Superior temporal gyrus (tissue), 1 donor: ENCODE results near the gene CRYL1.

Experiments
- DNase-seq: peaks from one replicate; pipeline ENCODE4 v3.0.0-alpha.2; 2016; ENCODE audit errors: extremely low spot score

The CRYL1 gene

DNA sequence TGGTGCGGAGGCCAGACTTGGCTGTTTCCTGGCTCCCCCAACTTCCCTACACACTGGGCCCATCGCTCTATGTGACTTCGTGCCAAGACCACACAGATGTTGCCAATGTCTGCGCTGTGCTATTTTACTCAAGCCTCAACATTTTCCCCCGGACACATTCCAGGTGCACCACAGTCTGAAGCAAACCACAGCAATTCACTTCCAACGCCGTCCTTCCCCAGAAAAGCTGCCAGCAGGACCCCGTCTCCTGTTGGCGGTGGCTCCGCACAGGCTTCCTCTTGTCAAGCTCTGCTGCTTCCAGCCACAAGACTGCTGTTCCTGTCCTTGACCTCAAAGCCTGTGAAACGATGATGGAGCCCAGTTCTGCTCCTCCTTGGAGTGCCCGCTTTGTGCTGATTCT lies 100.7 kb downstream of the CRYL1 start:
- no peak for DNase-seq

DNA sequence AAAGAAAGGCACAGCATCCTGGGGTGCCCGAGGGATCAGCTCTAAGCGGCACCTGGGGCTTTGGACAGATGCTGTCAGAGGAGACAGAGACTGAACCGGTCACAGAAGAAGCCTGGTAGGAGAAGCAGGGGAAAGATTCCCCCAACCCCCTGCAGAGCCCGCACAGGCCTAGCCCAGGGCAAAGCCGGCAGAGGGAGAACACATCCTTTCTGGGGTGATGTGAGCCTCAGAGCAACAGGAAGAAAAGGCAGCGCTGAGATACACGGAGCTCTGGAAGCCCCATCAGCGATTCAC lies 101.2 kb downstream of the CRYL1 start:
- DNase-seq = no peak

DNA sequence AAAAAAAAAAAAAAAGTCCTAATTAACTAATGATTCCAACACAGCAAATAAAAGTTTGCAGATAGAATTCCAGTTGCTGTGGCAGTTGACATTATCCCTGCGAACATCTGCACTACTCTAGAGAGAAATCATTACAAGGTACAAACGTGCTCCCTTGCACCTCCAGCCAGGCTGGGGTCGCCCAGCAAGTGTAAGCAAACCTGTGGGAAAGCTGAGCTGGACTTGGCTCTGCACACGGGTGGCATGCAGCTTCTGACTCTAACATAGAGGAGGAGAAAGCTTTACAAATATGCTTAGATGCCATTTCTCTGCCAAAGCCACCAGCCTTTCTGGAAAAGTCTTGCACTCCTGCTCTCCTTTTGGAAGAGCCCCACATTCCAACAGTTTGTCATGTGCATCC lies 103.3 kb downstream of the CRYL1 start:
- DNase-seq = no peak

DNA sequence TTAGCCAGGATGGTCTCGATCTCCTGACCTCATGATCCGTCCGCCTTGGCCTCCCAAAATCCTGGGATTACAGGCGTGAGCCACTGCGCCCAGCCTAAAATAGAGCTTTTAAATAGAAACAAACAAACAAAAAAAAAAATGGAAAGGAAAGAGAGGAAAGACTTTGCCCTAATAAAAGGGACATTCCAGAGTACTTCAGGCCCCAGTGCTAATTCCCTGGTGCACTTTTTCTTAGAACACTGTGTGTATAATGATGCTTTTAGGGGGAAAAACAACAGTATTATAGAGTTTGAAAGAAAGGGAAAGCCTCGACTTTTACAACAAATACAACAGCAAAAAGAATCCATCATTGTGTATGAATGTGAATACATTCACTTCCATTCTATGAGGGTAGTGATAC lies 104.7 kb downstream of the CRYL1 start:
- no peak for DNase-seq

DNA sequence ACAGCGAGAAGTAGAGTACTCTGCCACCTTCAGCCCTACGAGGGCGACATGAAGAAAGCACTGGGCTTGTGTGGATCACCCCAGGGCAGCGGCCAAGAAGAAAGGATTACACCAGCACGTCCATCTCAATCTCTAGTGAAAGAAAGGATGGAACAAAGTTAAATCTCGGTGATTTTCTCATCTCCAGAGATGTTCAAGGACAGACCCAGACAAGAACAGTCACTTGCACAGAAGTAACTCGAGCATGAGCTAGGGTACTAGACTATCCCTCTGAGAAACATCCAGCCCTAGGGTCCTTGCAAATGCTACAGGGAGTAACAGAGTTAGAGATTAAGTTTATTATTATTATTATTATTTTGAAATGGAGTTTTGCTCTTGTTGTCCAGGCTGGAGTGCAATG lies 106.7 kb downstream of the CRYL1 start:
- DNase-seq = no peak

DNA sequence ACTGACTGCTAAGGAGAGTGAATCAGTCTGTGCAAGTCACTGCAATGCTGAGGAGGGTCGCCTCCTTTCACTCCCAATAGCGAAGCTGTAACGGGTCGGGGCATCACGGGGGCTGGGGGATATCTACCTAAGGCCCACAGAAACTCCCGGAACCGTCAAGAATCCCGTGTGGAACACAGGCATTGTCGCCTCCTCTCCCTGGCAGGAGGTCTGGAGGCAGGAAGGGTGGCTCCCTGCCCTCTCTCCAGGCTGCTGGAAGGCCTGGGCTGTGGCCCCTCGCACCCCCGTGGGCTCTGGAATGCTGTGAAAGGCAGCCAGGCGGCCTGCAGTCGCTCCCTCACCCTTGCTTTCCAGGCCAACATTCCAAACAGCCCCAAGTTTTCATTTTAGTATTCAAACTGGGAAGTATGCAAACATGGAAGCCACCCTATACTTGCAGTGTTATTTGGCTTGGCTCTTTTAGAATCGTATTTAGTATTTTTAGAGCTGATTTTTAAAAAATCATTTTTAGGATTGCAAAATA lies 109.4 kb downstream of the CRYL1 start:
- DNase-seq = no peak

DNA sequence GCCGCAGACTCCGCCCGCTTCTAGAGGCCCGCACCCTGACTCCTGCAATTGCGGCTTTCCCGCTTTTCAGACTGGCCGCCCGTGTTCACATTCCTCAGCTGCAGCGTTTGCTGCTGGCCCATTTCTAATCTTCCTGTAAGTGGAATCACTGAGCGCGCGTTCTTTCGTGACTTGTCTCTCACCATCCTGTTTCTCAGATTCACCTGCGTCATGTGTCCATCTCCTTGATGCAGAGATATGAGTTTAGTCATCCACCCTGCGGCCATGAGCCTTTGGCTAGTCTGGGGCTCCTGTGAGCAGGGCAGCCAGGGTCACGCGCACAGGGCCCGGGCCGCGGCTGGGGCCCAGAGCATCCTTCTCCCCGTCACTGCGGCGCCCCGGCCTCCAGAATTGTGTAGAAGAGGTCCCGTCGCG lies 110.0 kb downstream of the CRYL1 start:
- DNase-seq = no peak

DNA sequence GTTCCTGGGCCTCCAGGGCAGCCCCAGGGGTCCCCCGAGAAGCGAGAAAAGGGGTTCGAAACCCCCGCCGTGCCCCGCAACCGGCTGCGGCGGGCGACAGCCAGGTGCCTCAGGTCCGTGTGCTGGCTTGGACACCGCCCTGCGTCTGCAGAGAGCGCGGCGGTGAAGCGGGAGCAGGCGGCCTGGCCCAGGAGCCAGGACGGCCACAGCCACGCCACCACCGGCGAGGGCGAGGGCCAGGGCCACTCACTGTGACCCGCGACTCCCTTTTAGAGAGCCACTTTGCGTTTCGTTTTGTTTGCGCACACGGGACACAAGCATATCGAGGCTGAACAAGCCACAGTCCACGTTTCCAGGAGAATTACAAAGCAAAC lies 110.4 kb downstream of the CRYL1 start:
- DNase-seq = no peak

DNA sequence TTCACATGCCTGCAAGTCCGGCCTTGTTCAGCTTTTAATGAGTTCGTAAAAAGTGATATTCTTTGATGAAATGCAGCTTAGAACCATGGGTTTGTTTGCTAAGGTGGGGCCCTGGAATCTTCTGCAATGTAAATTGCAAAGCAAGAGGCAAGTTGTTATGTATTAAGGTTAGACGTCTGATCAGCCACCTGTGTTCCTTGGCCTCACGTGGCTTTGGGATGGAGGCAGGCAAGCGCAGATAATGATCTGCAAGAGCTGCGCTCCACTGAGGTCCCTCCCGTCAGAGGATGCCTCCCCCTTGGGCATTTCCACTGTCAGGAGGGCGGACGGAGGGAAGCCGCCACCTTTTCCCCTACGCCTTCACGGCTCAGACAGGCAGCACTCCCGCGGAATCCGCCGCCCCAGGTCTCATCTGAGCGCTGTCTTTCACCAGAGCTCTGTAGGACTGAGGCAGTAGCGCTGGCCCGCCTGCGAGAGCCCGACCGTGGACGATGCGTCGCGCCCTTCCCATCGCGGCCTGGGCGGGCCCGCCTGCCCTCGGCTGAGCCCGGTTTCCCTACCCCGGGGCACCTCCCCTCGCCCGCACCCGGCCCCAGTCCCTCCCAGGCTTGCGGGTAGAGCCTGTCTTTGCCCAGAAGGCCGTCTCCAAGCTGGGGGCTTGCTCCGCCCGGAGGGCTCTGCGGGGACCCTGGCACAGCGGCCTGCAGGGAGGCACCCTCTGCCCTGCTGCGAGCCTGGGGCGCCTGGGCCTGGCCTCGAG lies 110.9 kb downstream of the CRYL1 start:
- DNase-seq = no peak

DNA sequence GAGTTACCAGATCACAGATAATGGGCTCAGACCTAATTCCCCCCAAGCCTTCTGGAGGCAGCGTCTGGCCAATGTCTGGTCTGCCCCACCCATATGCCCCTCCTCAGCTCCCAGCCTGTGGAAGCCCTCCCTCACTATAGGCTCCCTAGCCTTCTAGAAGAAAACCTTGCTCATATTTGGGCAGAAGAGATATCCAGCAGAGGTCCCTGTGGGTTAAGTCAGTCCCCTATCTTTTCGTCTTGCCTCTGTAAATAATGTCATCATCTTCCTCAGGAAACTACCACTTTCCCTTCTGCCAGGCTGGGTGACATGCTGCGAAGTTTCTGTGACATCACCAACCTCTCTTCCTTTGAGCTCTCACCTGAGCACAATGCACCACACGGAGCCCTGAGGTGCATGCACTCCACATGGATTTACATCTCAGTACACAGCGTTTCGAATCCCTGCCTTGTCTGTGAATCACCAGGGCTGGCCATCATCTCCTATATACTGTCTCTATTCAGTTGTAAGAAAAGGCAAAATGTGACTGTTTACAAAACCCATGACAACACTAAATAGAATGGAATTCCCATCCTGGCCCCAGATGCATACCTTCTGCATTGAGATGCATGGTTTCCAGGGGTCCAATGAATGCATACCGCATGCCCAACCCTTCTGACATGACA lies 112.8 kb downstream of the CRYL1 start:
- DNase-seq = no peak

DNA sequence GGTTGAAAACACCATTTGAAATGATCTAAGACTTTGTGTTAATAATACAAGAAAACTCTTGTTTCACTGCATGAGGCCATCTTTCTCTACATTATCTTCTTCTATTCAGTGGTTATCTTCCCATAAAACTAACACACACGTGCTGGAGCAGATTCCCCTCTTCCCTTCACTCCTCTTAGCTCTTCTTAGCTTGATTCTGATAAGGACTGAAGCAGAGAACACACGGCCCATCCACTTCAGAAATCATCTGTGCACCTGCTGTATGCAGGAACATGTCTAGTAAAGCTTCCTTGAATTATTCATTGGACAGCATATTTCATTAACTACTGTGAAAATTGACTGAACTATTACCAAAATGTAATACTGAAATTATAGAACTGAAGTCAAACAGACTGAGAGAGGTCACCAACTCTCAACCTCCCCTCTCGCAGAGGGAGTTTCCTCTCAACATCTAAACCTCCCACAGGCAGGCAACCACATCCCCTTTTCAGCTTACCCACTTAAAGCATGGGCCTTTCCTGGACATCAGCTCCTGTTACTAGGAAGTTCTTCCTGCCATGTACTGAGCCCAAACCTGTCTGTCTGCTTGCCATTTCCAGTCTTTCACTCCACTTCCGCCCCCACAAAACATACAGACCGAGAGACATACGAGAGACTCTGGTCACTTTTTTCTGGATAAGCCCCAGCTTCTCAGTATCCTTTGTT lies 113.9 kb downstream of the CRYL1 start:
- no peak for DNase-seq

DNA sequence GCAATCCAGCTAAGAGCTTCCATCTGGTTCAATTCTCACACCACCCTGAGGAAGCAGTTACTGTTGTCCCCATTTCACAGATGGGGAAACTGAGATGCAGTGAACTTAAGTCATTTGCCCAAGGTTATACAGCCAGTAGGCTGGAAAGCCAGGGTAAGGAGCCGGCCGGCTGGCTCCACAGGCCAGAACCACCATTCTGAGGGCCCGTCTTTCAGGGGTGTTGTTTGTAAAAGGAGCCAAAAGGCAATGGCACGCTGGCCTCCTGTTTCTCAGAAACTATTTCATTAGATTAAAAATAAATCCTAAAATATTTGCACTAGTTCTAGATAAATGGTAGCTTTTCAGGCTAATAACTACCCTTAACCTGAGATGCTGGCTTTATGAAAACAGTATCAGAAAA lies 114.9 kb downstream of the CRYL1 start:
- DNase-seq = no peak

DNA sequence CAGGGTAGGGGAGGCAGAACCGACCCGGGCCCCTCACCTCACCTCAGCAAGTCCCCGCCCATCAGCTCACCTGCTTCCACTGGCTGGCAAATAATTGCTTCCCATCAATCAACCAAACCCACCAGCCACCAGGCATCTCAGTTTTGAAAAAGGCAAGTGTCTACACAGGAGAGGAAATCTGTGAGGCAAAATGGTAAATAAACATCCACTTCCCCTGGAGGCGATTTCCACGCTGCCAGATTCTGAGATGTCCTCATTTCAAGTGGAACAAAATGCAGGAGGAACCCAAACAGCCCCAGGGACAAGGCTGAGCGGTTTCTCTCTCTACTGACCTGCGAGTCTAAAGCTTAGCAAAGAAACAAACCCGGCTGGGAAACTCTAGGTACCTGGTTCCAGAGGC lies 117.5 kb downstream of the CRYL1 start:
- no peak for DNase-seq

DNA sequence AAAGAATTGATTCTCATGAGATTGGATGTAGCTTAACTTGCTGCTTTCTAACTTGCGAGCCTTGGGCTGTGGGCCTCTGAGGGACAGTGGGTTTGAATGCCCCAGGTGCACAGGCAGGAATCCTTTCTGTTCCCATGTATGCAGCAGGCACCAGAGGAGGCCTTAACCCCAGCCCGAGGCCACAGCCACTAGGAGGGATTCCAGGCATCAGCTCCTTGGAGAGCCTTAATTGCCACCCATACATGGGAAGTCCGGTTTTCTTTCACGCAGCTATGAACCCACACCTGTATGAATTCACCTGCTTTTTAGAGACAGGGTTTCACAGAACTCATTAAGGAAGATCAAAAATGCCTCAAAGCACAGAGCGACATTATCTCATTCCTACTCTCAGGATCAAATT lies 117.9 kb downstream of the CRYL1 start:
- no peak for DNase-seq

DNA sequence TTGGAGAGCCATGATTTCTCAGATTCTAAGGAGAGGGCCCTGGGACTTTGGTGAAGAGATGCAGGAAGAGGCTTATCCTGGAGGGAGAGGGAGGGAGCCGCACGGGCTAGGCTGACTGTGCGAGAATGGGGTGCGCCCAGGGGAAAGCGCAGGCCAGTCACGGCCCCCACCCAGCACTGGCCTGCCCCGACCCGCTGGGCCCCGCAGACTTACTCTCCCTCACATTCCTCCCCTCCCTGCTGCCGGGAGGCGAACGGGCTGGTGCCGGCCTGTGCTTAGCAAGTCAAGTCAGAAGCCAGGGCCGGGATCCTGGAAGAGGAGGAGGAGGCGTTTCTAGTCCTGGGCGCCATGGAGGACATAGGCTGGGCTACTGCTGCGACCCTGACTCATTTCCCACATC lies 120.0 kb downstream of the CRYL1 start:
- DNase-seq = no peak

DNA sequence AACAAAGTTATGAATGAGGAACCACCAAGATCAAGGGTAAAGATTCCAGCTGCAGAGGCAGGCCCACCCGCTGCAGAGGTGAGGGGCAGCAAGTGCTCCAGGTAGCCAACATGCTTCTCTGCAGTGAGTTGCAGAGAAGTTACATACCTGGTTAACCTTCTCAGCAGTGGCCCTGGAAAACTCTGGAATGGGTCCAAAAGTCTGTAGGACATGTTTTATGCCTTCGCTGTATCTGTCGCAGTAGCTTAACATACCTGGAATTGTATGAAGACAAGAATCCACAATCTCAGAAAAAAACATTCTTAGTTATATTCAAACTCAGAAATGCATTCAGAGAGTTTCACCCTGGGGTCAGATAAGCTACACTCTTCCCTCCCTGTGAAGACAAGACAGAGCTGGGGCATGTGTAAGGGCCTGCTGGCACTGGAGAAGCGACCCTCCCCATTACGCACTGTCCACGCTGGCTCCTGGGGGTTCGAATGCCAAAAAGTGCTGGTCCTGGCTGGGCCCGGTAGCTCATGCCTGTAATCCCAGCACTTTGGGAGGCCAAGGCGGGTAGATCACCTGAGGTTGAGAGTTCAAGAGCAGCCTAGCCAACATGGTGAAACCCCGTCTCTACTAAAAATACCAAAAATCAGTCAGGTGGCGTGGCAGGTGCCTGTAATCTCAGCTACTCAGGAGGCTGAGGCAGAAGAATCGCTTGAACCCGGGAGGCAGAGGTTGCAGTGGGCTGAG lies 121.0 kb downstream of the CRYL1 start:
- no peak for DNase-seq

DNA sequence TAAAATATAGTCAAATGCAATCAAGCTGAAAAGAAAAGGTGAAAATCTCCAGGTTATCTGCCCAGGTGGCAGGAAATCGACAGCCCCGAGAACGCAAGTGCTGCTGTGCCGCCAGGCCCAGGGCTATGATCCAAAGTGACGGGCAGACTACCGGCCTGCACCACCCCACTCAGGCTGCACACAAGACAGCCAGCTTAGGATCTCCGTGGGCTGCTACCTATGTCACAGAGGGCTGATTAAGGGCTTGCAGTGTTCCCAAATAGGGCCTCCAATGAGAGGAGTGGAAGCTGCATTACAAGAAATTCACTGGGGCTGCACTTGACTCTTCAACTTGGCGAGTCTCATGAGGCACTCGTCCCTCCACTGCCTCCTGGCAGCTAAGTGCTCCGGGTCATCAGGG lies 121.8 kb downstream of the CRYL1 start:
- DNase-seq = no peak

DNA sequence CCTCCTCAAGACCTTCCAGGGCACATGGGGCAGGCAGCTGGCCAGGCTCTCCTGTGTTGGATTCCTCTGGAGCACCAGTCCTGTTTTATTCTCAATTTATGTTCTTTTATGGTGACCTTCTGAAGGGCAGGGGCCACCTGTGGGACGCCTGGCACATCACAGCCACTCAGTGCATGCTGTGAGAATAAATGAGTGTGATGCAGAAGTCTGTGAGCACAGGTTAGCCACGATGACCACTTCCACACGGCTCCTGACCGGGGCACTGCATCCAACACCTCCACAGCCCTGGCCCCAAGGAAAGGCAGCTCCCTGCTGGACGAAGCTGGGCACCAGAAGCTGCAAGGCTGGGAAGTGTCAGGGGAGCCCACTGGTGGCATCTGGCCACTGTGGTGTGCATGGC lies 122.8 kb downstream of the CRYL1 start:
- no peak for DNase-seq

DNA sequence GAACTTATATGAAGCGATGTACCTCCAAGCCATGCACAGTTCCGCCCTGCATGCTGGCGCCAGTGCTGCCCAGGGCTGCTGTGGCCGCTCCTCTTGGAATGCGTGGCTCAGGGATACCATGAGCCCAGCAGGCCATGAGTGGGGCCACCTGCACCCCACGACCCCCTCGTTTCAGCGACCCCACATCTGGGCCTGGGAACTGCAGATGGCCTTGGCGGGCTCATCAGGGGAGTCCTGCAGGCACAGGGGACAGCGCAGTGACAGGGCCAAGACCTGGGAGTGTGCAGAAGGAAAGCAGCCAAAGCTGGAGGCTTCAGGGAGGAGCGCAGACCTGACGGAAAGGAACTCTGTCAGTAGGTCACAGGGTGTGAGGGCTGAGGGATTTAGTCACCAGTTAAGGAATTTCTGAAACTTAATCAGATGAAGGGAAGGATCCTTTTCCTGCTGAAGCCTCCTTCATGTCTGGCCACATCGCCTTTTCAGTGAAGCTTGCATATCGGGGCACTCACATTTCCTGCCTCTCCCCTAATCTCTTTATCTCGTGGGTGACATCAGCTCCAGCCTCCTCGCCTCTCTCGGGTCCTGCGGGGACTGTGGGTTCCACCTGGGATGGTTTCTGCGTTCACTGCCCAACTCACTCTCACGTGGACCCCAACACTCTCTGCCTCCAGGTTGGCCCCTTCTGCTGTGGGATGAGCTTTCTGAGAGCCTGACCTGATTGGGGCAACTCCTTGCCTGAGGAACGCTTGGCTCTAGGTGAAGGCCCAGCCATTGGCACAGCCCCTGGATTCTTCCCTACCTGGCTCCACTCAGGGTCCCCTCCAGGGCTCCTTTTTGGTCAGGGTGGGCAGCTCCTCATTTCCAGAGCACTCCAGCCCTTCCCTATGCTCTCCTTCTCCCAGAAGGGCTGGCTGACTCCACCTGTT lies 123.5 kb downstream of the CRYL1 start:
- no peak for DNase-seq

DNA sequence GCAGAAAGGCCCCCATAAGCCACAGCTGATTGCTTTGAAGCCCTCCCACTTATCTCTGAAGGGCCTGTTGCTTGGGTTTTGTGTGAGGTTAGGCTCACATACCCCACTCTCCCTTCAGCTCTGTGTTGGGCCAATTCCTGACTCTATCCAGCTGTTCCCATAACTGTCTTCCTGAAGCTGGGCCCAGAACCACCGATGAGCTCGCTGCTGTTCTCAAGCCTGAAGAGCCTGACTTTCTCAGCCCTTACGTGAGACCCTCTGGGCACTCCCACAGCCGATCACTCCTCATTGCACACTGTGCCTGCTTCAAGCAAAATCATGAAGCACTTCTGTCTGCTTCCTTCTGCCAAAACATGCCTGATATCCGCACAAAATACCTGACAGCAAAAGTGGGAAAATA lies 124.1 kb downstream of the CRYL1 start:
- DNase-seq = no peak

DNA sequence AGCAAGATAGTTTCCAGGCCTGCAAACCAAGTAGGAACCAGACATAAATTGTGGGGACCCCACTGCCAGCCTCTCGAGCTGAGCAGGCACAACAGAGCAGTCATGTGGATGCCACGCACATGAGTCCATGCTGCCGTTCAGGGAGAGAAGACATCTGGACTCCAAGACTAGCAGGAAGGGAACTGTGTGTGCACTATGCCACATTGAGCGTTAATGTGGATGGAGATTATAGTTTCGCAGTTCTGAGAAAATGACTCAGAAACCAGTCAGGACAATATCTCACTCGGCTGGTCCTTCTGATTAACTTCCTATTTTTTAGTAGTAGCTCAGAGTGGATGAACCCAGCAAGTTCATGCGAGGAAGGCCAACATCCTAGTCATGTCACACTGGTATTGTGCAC lies 124.9 kb downstream of the CRYL1 start:
- DNase-seq = no peak
